ENCODE results near the gene USP32.

Gene USP32

GRCh38 chr17:60148373-60148772 lies 243.6 kb downstream of the USP32 start:
- no peak for DNase-seq

GRCh38 chr17:60147553-60148223 lies 244.2 kb downstream of the USP32 start:
- DNase-seq = no peak

- no peak for DNase-seq
Measured at GRCh38 chr17:60146206-60146605, 245.7 kb downstream of the USP32 start.

- no peak for DNase-seq
Measured at GRCh38 chr17:60145006-60145935, 246.7 kb downstream of the USP32 start.

GRCh38 chr17:60142872-60143499 lies 248.9 kb downstream of the USP32 start:
- DNase-seq = peak; percentile 90

GRCh38 chr17:60141111-60142018 lies 250.6 kb downstream of the USP32 start:
- DNase-seq = peak; percentile 32

GRCh38 chr17:60139438-60140285 lies 252.3 kb downstream of the USP32 start:
- peak; percentile 89 for DNase-seq

- DNase-seq = peak; percentile 28
Measured at GRCh38 chr17:60138769-60139437, 253.0 kb downstream of the USP32 start.

- no peak for DNase-seq
Measured at GRCh38 chr17:60137731-60138130, 254.2 kb downstream of the USP32 start.

- DNase-seq = no peak
Measured at GRCh38 chr17:60135951-60136666, 255.8 kb downstream of the USP32 start.

- peak; percentile 95 for DNase-seq
Measured at GRCh38 chr17:60135151-60135950, 256.6 kb downstream of the USP32 start.

GRCh38 chr17:60134396-60135150 lies 257.4 kb downstream of the USP32 start:
- no peak for DNase-seq

- DNase-seq = no peak
Measured at GRCh38 chr17:60130466-60130865, 261.5 kb downstream of the USP32 start.

GRCh38 chr17:60129164-60129563 lies 262.8 kb downstream of the USP32 start:
- no peak for DNase-seq
